Upper lobe of left lung (tissue), 6 donors: ENCODE data around the gene B4GALNT3. TPM values are rescaled to one million over a fixed set of nuclear protein-coding genes. Genes with fewer than 3 reads are reported as not detected.
"Not testable (repeated sequence)": the region's sequence is repeated elsewhere in the genome, so short reads cannot be mapped to it uniquely, and the experiment has no call there.

ENCODE experiments used
- ATAC-seq, 2 donors: fragments of 200-7000 bp; cut with Tn5 transposase; one replicate each; pipeline ENCODE4 v1.9.1; 2022; ENCODE audit warnings: mild to moderate bottlenecking in 2 of 2, moderate library complexity in 2 of 2; ENCODE audit not compliant: low FRiP score in 2 of 2
- DNase-seq, 2 donors: peaks; one replicate each; pipeline ENCODE4 v3.0.0-alpha.2; 2019 to 2020
- H3K27ac ChIP-seq, 4 donors: fragments of 200-600 bp; sonication (generic); one replicate each; pipeline ENCODE4 v1.5.1; 2016 to 2019
- H3K27me3 ChIP-seq, 4 donors: fragments of 200-600 bp; sonication (generic); one replicate each; pipeline ENCODE4 v1.5.1; 2017 to 2019
- H3K36me3 ChIP-seq, 4 donors: fragments of 200-600 bp; sonication (generic); one replicate each; pipeline ENCODE4 v1.5.1; 2016 to 2019
- H3K4me1 ChIP-seq, 4 donors: fragments of 200-600 bp; sonication (generic); one replicate each; pipeline ENCODE4 v1.5.1; 2018 to 2019
- H3K4me3 ChIP-seq, 4 donors: fragments of 200-600 bp; sonication (generic); one replicate each; pipeline ENCODE4 v1.5.1; 2017 to 2019; ENCODE audit warnings: mild to moderate bottlenecking in 2 of 4, moderate library complexity in 1 of 4
- H3K9me3 ChIP-seq, 4 donors: fragments of 200-600 bp; sonication (generic); one replicate each; pipeline ENCODE4 v1.5.1; 2018 to 2019
- EP300 ChIP-seq, 4 donors: sonication (generic); formaldehyde crosslinking; IDR thresholded peaks; one replicate each; pipeline ENCODE4 v1.5.1; 2017; ENCODE audit warnings: antibody characterized with exemption in 4 of 4, control low read depth in 2 of 4
- POLR2A ChIP-seq, 4 donors: fragments of 450-650 bp; IDR thresholded peaks; one replicate each; pipeline ENCODE4 v1.5.1; 2016 to 2017; ENCODE audit warnings: antibody characterized with exemption in 4 of 4, mild to moderate bottlenecking in 2 of 4
- POLR2AphosphoS5 ChIP-seq, 2 donors: sonication (generic); formaldehyde crosslinking; IDR thresholded peaks; one replicate each; pipeline ENCODE4 v1.5.1; 2017; ENCODE audit warnings: antibody characterized with exemption in 2 of 2
- WGBS, 2 donors: methylation state at CpG; one replicate each; pipeline ENCODE4 v1.1.5; 2017 to 2018; 5-methylcytosine and 5-hydroxymethylcytosine counted together
- total RNA-seq, 6 donors: library from RNA; depleted of rRNA in 4 of 6; stranded (reverse); fragments of >200 nt in 4 of 6; gene quantifications; one replicate each; pipeline versions ENCODE4 v1.1.0 to v1.2.1, GENCODE V29; 2016 to 2021
- TF ChIP-seq, protein P1 (sequence below), 6 experiments: fragments of 450-650 bp in 4 of 6; fragments of 200-600 bp in 2 of 6; sonication (generic) in 2 of 6; IDR thresholded peaks; one replicate each; pipeline ENCODE4 v1.5.1; 2016 to 2019; ENCODE audit warnings: antibody characterized with exemption in 6 of 6
- donor health status: DM: no; HTN: no; CAD: no; lungs with moderate emphysema.
- donor health status: DM: no; HTN: yes; CAD: no; lungs with severe emphysema.

Gene B4GALNT3
- total RNA-seq, 6 donors from 2014 or later = 22.2 to 36.0 (median 26.9) TPM

GRCh38 chr12:574475-575128 is 114.9 kb downstream of the B4GALNT3 start:
- peak in 1 of 2 donors; percentile 5 for DNase-seq
- Histone ChIP-seq H3K4me1 (peaks cover 24 to 60% (median 40%) of the 10 kb centered on the region in 4 donors), H3K27me3 (no peaks in the 10 kb centered on the region)

GRCh38 chr12:575129-575502 is 115.4 kb downstream of the B4GALNT3 start:
- WGBS, 2 donors = 77 to 92% methylated on average over 7 of the region's 7 CpGs
- TF ChIP-seq POLR2A (IDR thresholded peaks at IDR 0.05) = no peak
- no peak for TF ChIP-seq EP300 (IDR thresholded peaks at IDR 0.05)
- TF ChIP-seq POLR2AphosphoS5 (IDR thresholded peaks at IDR 0.05) = no peak
- TF ChIP-seq, protein P1, sequence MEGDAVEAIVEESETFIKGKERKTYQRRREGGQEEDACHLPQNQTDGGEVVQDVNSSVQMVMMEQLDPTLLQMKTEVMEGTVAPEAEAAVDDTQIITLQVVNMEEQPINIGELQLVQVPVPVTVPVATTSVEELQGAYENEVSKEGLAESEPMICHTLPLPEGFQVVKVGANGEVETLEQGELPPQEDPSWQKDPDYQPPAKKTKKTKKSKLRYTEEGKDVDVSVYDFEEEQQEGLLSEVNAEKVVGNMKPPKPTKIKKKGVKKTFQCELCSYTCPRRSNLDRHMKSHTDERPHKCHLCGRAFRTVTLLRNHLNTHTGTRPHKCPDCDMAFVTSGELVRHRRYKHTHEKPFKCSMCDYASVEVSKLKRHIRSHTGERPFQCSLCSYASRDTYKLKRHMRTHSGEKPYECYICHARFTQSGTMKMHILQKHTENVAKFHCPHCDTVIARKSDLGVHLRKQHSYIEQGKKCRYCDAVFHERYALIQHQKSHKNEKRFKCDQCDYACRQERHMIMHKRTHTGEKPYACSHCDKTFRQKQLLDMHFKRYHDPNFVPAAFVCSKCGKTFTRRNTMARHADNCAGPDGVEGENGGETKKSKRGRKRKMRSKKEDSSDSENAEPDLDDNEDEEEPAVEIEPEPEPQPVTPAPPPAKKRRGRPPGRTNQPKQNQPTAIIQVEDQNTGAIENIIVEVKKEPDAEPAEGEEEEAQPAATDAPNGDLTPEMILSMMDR (IDR thresholded peaks at IDR 0.05) = no peak
- H3K4me3 ChIP-seq = no peak overlapping the region
- H3K9me3 ChIP-seq = no peaks in the 10 kb centered on the region
- H3K27ac ChIP-seq = peak overlapping the region in 2 of 4 donors; percentile 55 to 77
- ATAC-seq (peak in 1 of 2 donors; percentile 29), DNase-seq (peak in 1 of 2 donors; percentile 23)
- H3K4me1 ChIP-seq = peaks cover 23 to 55% (median 36%) of the 10 kb centered on the region in 4 donors
- no peaks in the 10 kb centered on the region for H3K27me3 ChIP-seq
- no peaks in the 10 kb centered on the region for H3K36me3 ChIP-seq

More at GRCh38 chr12:574475-575128, 114.9 kb downstream of the B4GALNT3 start:
- Histone ChIP-seq H3K27ac (peak overlapping the region in 2 of 4 donors; percentile 55 to 77), H3K9me3 (no peaks in the 10 kb centered on the region), H3K36me3 (no peaks in the 10 kb centered on the region), H3K4me3 (no peak overlapping the region)
- TF ChIP-seq POLR2AphosphoS5 (IDR thresholded peaks at IDR 0.05) (no peak), EP300 (IDR thresholded peaks at IDR 0.05) (no peak), POLR2A (IDR thresholded peaks at IDR 0.05) (no peak)
- TF ChIP-seq, protein P1 (IDR thresholded peaks at IDR 0.05) = no peak
- WGBS, 2 donors = 69 to 78% methylated on average over 3 of the region's 3 CpGs
- peak in 1 of 2 donors; percentile 0 for ATAC-seq

DNA sequence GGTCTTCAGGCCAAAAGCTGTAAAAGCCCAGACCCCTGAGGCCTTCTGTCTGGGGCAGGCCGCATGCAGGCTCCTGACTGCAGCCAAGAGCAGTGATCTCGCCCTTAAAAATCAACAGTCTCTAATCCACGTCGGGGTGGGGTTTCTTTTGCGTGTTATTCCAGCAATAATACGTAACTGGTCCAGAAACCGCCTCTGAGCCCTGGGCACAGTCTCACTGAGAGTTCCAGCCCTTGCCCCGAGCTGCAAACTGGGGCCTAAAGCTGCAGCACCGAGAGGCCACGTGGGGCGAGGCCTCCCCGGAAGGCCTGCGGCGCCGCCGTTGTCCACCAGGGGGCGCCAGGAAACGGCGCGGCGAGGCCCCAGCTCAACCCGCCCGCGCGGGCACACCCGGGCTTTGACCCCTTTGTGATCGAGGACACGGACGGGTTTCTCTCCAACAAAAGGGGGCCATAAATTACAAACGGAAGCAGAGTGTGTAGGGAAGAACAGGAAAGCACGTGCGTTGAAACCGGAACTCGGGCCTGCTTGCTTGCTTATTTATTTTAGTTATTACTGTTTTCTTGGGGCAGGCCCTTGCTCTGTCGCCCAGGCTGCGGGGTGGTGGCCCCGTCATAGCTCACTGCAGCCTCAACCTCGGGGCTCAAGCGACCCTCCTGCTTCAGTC is 116.3 kb downstream of the B4GALNT3 start:
- 5 to 9% methylated on average over 27 to 38 of the region's 39 CpGs for WGBS, 2 donors
- H3K4me1 ChIP-seq = peaks cover 21 to 50% (median 31%) of the 10 kb centered on the region in 4 donors
- peak; percentile 81 to 98 for DNase-seq
- H3K27ac ChIP-seq = peak overlapping the region in 3 of 4 donors; percentile 55 to 77 (median 65)
- peak overlapping the region in 2 of 4 donors; percentile 13 to 36 for H3K4me3 ChIP-seq
- H3K36me3 ChIP-seq = no peaks in the 10 kb centered on the region
- peak; percentile 87 to 90 for ATAC-seq
- no peaks in the 10 kb centered on the region for H3K27me3 ChIP-seq
- H3K9me3 ChIP-seq = no peaks in the 10 kb centered on the region
- no peak for TF ChIP-seq POLR2A (IDR thresholded peaks at IDR 0.05)
- peak; percentile 50 to 72 for TF ChIP-seq POLR2AphosphoS5 (IDR thresholded peaks at IDR 0.05)
- TF ChIP-seq, protein P1 (IDR thresholded peaks at IDR 0.05) = peak; percentile 99 to 100 (median 99)
- no peak for TF ChIP-seq EP300 (IDR thresholded peaks at IDR 0.05)

DNA sequence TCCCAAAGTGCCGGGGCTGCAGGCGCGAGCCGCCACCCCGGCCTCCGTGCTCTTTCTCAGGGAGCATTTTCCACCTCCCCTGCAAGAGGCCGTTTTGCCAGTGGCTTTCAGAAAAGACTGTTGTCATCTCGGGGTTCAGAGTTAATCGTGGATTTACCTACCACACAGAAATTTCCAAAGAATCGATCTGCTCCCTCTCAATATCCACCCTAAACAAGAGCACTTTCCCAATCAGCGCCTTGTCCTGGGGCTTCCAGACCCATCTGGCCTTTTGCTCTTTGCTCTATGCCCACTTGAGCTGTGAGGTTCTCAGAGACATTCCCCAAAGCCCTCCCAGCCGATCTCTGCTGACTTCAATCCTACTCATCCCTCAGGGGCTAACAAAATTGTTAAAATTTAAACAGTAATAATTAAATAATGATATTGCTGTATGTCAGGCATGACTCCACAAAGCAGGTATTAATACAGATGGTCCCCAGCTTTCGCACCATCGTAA is 116.9 kb downstream of the B4GALNT3 start:
- peaks cover 18 to 44% (median 28%) of the 10 kb centered on the region in 4 donors for H3K4me1 ChIP-seq
- WGBS, 2 donors = 88 to 91% methylated on average over 12 to 14 of the region's 14 CpGs
- no peaks in the 10 kb centered on the region for H3K27me3 ChIP-seq
- DNase-seq = no peak
- H3K27ac ChIP-seq = peak overlapping the region in 3 of 4 donors; percentile 55 to 77 (median 65)
- no peak for TF ChIP-seq POLR2A (IDR thresholded peaks at IDR 0.05)
- TF ChIP-seq, protein P1 (IDR thresholded peaks at IDR 0.05) = no peak
- no peak for TF ChIP-seq POLR2AphosphoS5 (IDR thresholded peaks at IDR 0.05)
- TF ChIP-seq EP300 (IDR thresholded peaks at IDR 0.05) = no peak
- no peaks in the 10 kb centered on the region for H3K9me3 ChIP-seq
- H3K36me3 ChIP-seq = no peaks in the 10 kb centered on the region
- H3K4me3 ChIP-seq = peak overlapping the region in 1 of 4 donors; percentile 36
- no peak for ATAC-seq

DNA sequence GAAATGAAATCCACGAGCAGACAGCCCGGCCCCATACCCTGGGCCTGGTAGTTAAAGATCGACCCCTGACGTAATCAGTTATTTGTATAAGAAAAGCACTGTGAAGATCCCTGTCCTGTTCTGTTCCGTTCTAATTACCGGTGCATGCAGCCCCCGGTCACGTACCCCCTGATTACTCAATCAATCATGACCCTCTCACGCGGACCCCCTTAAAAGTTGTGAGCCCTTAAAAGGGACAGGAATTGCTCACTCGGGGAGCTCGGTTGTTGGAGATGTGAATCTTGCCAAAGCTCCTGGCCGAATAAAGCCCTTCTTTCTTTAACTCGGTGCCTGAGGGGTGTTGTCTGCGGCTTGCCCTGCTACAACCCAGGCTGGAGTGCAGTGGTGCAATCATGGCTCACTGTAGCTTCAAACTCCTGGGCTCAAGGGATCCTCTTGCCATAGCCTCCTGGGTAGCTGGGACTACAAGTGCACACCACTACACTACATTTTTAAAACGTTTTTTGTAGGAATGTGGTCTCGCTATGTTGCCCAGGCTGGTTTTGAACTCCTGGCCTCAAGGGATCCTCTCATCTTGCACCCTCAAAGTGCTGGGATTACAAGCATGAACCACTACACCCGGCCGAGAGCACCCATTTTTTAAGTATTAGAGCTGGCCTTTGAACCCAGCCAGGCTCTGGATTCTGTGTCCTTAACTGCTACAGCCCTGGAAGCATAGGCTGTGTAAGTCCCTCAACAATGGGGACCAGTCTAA is 118.4 kb downstream of the B4GALNT3 start:
- not testable (repeated sequence) for H3K9me3 ChIP-seq, H3K36me3 ChIP-seq, H3K27me3 ChIP-seq, H3K4me3 ChIP-seq, ATAC-seq
- peak overlapping the region in 1 of 4 donors; percentile 30 for H3K27ac ChIP-seq
- 77 to 95% methylated on average over 18 to 19 of the region's 19 CpGs for WGBS, 2 donors
- peak in 1 of 2 donors; percentile 28 for DNase-seq
- peaks cover 18 to 39% (median 25%) of the 10 kb centered on the region in 4 donors for H3K4me1 ChIP-seq
